Hematopoietic multipotent progenitor cell treated with erythropoietin and hydrocortisone succinate and interleukin-3 and kit ligand, for 17 days (in vitro differentiated cells): ENCODE results near the gene GLDN.
"Not testable (repeated sequence)": the region's sequence is repeated elsewhere in the genome, so short reads cannot be mapped to it uniquely, and the experiment has no call there.

Experiments used
- DNase-seq: peaks from one replicate; pipeline ENCODE4 v3.0.0-alpha.2; 2015; ENCODE audit warnings: low spot score

The GLDN gene

DNA sequence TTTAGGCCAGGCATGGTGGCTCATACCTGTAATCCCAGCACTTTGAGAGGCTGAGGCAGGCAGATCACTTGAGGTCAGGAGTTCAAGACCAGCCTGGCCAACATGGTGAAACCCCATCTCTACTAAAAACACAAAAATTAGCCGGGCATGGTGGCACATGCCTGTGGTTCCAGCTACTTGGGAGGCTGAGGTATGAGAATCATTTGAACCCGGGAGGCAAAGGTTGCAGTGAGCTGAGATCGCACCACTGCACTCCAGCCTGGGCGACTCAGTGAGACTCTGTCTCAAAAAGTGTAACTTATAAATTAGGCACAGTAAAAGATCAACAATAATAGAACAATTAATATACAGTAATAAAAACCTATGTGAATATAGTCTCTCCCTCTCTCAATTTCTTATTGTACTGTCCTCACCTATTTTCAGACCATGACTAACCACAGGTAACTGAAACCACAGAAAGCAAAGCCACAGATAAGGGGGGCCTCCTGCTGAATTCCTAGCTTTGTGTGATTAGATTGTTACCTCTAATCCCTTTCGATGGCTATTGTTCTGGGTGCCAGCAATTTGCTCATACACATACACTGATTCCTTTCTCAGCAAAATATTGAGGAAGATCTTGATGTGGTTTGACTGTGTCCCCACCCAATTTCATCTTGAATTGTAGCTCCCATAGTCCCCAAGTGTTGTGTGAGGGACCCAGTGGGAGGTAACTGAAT, 104.7 kb downstream of the GLDN start:
- DNase-seq, result not testable (repeated sequence)

GRCh38 chr15:51447855-51448621, 106.6 kb downstream of the GLDN start:
- DNase-seq, result no peak

GRCh38 chr15:51448622-51449399, 107.4 kb downstream of the GLDN start:
- DNase-seq, result no peak

DNA sequence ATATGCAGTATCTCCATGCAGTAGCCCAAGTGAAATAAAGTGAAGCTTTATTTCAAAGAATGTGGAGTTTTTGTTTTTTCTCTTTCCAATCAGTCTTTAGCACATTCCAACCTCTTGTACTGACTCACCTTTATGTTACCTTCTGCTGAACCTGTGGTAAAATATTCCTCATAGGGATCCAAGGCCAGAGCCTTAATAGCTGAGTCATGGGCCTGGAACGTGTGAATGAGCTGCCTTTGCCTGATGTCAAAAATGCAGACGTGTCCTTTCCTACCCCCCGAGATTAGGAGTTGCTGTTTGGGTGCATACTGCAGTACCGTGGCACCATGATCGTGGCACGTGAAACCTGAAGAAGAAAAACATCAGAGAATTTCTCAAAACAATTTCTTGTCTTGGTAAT, 108.5 kb downstream of the GLDN start:
- DNase-seq, result no peak
